Measurements from ENCODE around the gene GLIS1. TPM values are rescaled to one million over a fixed set of nuclear protein-coding genes. Genes with fewer than 3 reads are reported as not detected.

The GLIS1 gene
- total RNA-seq, 1 donor from 2014 or later: 0.16 TPM

- no peak overlapping the region for H3K4me3 ChIP-seq
- peaks cover 83% of the 10 kb centered on the region for H3K27me3 ChIP-seq (ENCODE audit: low read depth)
- no peaks in the 10 kb centered on the region for H3K9me3 ChIP-seq (replicated peaks)
- intact Hi-C loops (cut with micrococcal nuclease): no loop called here
- no peak for DNase-seq
- H3K27ac ChIP-seq (replicated peaks): no peak overlapping the region
- H3K36me3 ChIP-seq: no peaks in the 10 kb centered on the region
- H3K4me1 ChIP-seq: no peaks in the 10 kb centered on the region
- TF ChIP-seq CTCF (IDR thresholded peaks at IDR 0.05; ENCODE audit: borderline replicate concordance): no peak
These were observed 238.5 kb downstream of the GLIS1 start for GRCh38 chr1:53500204-53501064.

DNA sequence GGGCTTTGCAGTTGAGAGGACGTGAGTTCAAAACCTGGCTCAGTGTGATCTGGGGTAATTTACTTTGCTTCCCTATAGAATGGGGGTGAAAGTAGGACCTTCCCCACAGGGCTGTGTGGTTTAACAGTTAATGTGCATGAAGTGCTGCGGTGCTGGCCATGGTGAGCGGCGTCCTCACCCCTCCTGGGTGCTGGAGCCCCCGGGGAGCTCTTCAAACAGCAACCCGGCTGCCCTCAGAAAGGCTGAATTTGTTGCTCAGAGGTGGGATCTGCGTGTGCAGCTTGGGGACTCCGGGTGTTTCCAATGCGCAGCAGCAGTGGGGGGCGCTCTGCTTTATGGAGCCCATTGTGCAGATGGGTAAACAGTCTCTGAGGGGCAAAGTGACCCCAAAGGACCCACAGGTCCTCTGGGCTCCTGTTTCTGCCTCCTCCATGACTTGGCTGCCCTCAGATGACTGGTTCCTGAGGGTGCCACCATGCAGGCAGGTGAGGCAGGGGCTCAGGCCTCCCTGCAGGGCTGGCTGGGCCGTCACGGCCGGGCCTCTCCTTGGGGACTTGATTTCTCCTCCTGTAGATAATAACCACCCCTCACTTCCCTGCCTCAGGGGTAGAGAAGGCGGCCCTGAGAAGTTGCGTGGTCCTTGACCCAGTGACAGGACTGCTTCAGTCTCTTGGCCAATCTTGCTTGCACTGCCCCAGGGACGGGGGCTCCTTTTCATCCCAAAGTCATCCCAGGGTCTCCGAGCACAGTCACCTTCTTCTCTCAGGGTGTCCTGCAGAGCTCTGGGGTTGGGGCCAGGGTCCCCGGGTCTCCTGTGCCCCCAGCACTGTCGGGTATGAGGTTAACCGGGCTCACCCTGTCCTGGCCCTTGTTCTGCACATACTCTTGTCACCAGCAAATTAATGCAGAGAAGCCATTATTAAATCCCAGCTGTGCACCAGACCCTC, 239.4 kb downstream of the GLIS1 start:
- Histone ChIP-seq H3K9me3 (replicated peaks) (no peaks in the 10 kb centered on the region), H3K27ac (replicated peaks) (no peak overlapping the region), H3K4me1 (no peaks in the 10 kb centered on the region), H3K36me3 (no peaks in the 10 kb centered on the region), H3K4me3 (no peak overlapping the region), H3K27me3 (ENCODE audit: low read depth) (peaks cover 76% of the 10 kb centered on the region)
- intact Hi-C loops (cut with micrococcal nuclease): no loop called here
- DNase-seq: no peak
- no peak for TF ChIP-seq CTCF (IDR thresholded peaks at IDR 0.05; ENCODE audit: borderline replicate concordance)

GRCh38 chr1:53498555-53499131, 240.3 kb downstream of the GLIS1 start:
- DNase-seq: no peak
- Histone ChIP-seq H3K4me3 (no peak overlapping the region), H3K4me1 (no peaks in the 10 kb centered on the region), H3K36me3 (no peaks in the 10 kb centered on the region), H3K27ac (replicated peaks) (no peak overlapping the region), H3K9me3 (replicated peaks) (no peaks in the 10 kb centered on the region), H3K27me3 (ENCODE audit: low read depth) (peaks cover 75% of the 10 kb centered on the region)
- no peak for TF ChIP-seq CTCF (IDR thresholded peaks at IDR 0.05; ENCODE audit: borderline replicate concordance)
- intact Hi-C loops (cut with micrococcal nuclease): no loop called here

- H3K36me3 ChIP-seq: no peaks in the 10 kb centered on the region
- H3K9me3 ChIP-seq (replicated peaks): no peaks in the 10 kb centered on the region
- no peaks in the 10 kb centered on the region for H3K4me1 ChIP-seq
- DNase-seq: no peak
- no peak overlapping the region for H3K27ac ChIP-seq (replicated peaks)
- intact Hi-C loops (cut with micrococcal nuclease): no loop called here
- no peak overlapping the region for H3K4me3 ChIP-seq
- H3K27me3 ChIP-seq (ENCODE audit: low read depth): peaks cover 85% of the 10 kb centered on the region
- TF ChIP-seq CTCF (IDR thresholded peaks at IDR 0.05; ENCODE audit: borderline replicate concordance): no peak
These were observed 243.2 kb downstream of the GLIS1 start for GRCh38 chr1:53495633-53496345.

- no peak overlapping the region for H3K4me3 ChIP-seq
- no peak overlapping the region for H3K27ac ChIP-seq (replicated peaks)
- no peaks in the 10 kb centered on the region for H3K4me1 ChIP-seq
- peaks cover 11% of the 10 kb centered on the region for H3K9me3 ChIP-seq (replicated peaks)
- DNase-seq: no peak
- peaks cover 93% of the 10 kb centered on the region for H3K27me3 ChIP-seq (ENCODE audit: low read depth)
- TF ChIP-seq CTCF (IDR thresholded peaks at IDR 0.05; ENCODE audit: borderline replicate concordance): no peak
- H3K36me3 ChIP-seq: no peaks in the 10 kb centered on the region
- intact Hi-C loops (cut with micrococcal nuclease): no loop called here
These were observed 248.6 kb downstream of the GLIS1 start for GRCh38 chr1:53490351-53490750.
